Measurements from ENCODE around the gene C3orf20.

GRCh38 chr3:14801031-14801430 lies 126.1 kb downstream of the C3orf20 start:
- TF ChIP-seq EP300 (IDR thresholded peaks at IDR 0.05): no peak
- no peak for TF ChIP-seq CTCF (IDR thresholded peaks at IDR 0.05)
- no peak for TF ChIP-seq POLR2A (IDR thresholded peaks at IDR 0.05; ENCODE audit: low read depth)
- TF ChIP-seq POLR2AphosphoS5 (IDR thresholded peaks at IDR 0.05): no peak
